Thyroid gland (tissue), 4 donors: ENCODE measurements around the gene TAS2R39.

Experiments used
- POLR2A ChIP-seq, 2 donors: fragments of 450-650 bp; IDR thresholded peaks; one replicate each; pipeline ENCODE4 v1.6.1; 2017; ENCODE audit warnings: antibody characterized with exemption in 2 of 2, mild to moderate bottlenecking in 2 of 2, moderate library complexity in 1 of 2
- TF ChIP-seq, protein P1 (sequence below), 6 experiments: fragments of 200-600 bp in 3 of 6; fragments of 450-650 bp in 3 of 6; sonication (generic) in 3 of 6; IDR thresholded peaks; one replicate each; pipeline ENCODE4 v1.5.1; 2016 to 2019; ENCODE audit warnings: antibody characterized with exemption in 6 of 6, mild to moderate bottlenecking in 2 of 6, inconsistent platforms in 1 of 6, moderate library complexity in 1 of 6

GRCh38 chr7:143205560-143206293 is 22.5 kb downstream of the TAS2R39 start:
- TF ChIP-seq, protein P1, sequence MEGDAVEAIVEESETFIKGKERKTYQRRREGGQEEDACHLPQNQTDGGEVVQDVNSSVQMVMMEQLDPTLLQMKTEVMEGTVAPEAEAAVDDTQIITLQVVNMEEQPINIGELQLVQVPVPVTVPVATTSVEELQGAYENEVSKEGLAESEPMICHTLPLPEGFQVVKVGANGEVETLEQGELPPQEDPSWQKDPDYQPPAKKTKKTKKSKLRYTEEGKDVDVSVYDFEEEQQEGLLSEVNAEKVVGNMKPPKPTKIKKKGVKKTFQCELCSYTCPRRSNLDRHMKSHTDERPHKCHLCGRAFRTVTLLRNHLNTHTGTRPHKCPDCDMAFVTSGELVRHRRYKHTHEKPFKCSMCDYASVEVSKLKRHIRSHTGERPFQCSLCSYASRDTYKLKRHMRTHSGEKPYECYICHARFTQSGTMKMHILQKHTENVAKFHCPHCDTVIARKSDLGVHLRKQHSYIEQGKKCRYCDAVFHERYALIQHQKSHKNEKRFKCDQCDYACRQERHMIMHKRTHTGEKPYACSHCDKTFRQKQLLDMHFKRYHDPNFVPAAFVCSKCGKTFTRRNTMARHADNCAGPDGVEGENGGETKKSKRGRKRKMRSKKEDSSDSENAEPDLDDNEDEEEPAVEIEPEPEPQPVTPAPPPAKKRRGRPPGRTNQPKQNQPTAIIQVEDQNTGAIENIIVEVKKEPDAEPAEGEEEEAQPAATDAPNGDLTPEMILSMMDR (IDR thresholded peaks at IDR 0.05): no peak
- no peak for TF ChIP-seq POLR2A (IDR thresholded peaks at IDR 0.05)
